SK-N-SH (cell line): ENCODE results near the gene VIM. TPM values are rescaled to one million over a fixed set of nuclear protein-coding genes. Genes with fewer than 3 reads are reported as not detected.

Experiments
- CTCF ChIA-PET: fragments of 300-600, 350-600 bp; formaldehyde crosslinking; extraction: SDS; loops from one replicate; lab custom pipeline; 2021; lab: Yijun Ruan, JAX
- POLR2A ChIA-PET: fragments of 350-600 bp; sonication (Branson Sonifier 250); formaldehyde crosslinking; extraction: SDS; loops from one replicate; lab custom pipeline; 2020; ENCODE audit warnings: antibody characterized with exemption, inconsistent platforms; lab: Yijun Ruan, JAX
- DNase-seq: peaks from one replicate; pipeline ENCODE4 v3.0.0; 2012
- H2AFZ ChIP-seq: fragments of 200-600 bp; sonication (generic); 2 replicates; pipeline ENCODE4 v1.8.1; 2016; ENCODE audit warnings: antibody characterized with exemption, mild to moderate bottlenecking, low read depth
- H3F3A ChIP-seq: fragments of 200-600 bp; sonication (generic); replicated peaks from 2 replicates; pipeline ENCODE3; 2016; ENCODE audit warnings: antibody characterized with exemption, mild to moderate bottlenecking; ENCODE audit not compliant: insufficient read depth
- H3K27ac ChIP-seq, 2 experiments: fragments of 200-500 bp in 1 of 2; fragments of 200-600 bp in 1 of 2; sonication (Bioruptor generic) in 1 of 2; sonication (generic), shearing (Covaris generic) in 1 of 2; 2 replicates each; pipeline versions ENCODE4 v1.5.1 to v1.6.1; 2014 to 2016; ENCODE audit warnings: low read depth in 2 of 2, inconsistent platforms in 1 of 2, low read length in 1 of 2, mild to moderate bottlenecking in 1 of 2, mixed read lengths in 1 of 2
- H3K27me3 ChIP-seq: fragments of 200-600 bp; sonication (generic), shearing (Covaris generic); 2 replicates; pipeline ENCODE4 v1.6.1; 2016; ENCODE audit warnings: mixed run types; ENCODE audit not compliant: insufficient read depth
- H3K36me3 ChIP-seq, 2 experiments: fragments of 200-500 bp in 1 of 2; fragments of 200-600 bp in 1 of 2; sonication (Bioruptor generic) in 1 of 2; sonication (generic) in 1 of 2; replicated peaks in 1 of 2; 2 replicates each; pipeline versions ENCODE3 to v1.5.1; 2014 to 2016; ENCODE audit warnings: low read length in 1 of 2, mild to moderate bottlenecking in 1 of 2; ENCODE audit not compliant: insufficient read depth in 2 of 2, control insufficient read depth in 1 of 2
- H3K4me1 ChIP-seq, 2 experiments: fragments of 200-500 bp in 1 of 2; fragments of 200-600 bp in 1 of 2; sonication (Bioruptor generic) in 1 of 2; sonication (generic), shearing (Covaris generic) in 1 of 2; 2 replicates each; pipeline versions ENCODE4 v1.5.1 to v1.6.1; 2014 to 2016; ENCODE audit warnings: low read depth in 1 of 2, low read length in 1 of 2, mixed run types in 1 of 2; ENCODE audit not compliant: insufficient read depth in 2 of 2, control insufficient read depth in 1 of 2
- H3K4me2 ChIP-seq: fragments of 200-600 bp; sonication (generic), shearing (Covaris generic); 2 replicates; pipeline ENCODE4 v1.6.1; 2017; ENCODE audit warnings: mixed run types
- H3K4me3 ChIP-seq, 2 experiments: fragments of 200-500 bp in 1 of 2; fragments of 200-600 bp in 1 of 2; sonication (Bioruptor generic) in 1 of 2; sonication (generic), shearing (Covaris generic) in 1 of 2; 2 replicates each; pipeline versions ENCODE4 v1.5.1 to v1.8.1; 2014 to 2016; ENCODE audit warnings: low read depth in 2 of 2, inconsistent platforms in 1 of 2, low read length in 1 of 2, mild to moderate bottlenecking in 1 of 2, mixed read lengths in 1 of 2, moderate library complexity in 1 of 2
- H3K79me2 ChIP-seq: fragments of 200-600 bp; sonication (generic); 2 replicates; pipeline ENCODE4 v1.8.1; 2017; ENCODE audit warnings: mild to moderate bottlenecking; ENCODE audit not compliant: insufficient read depth
- H3K9ac ChIP-seq: fragments of 200-600 bp; sonication (generic); 2 replicates; pipeline ENCODE4 v1.6.1; 2017; ENCODE audit warnings: mixed run types
- H3K9me2 ChIP-seq: fragments of 200-600 bp; sonication (generic); 2 replicates; pipeline ENCODE4 v1.6.1; 2017; ENCODE audit warnings: mixed run types
- H3K9me3 ChIP-seq: fragments of 200-600 bp; sonication (generic); 2 replicates; pipeline ENCODE4 v1.6.1; 2017; ENCODE audit warnings: mixed run types, mild to moderate bottlenecking, moderate library complexity
- H4K20me1 ChIP-seq: fragments of 200-600 bp; sonication (generic); 2 replicates; pipeline ENCODE4 v1.6.1; 2017; ENCODE audit warnings: mild to moderate bottlenecking, mixed run types; ENCODE audit not compliant: insufficient read depth
- CTCF ChIP-seq: fragments of 200-600 bp; sonication (generic); IDR thresholded peaks from 2 replicates; pipeline ENCODE4 v1.6.1; 2017; ENCODE audit warnings: antibody characterized with exemption, mild to moderate bottlenecking, moderate library complexity
- ELF1 ChIP-seq: IDR thresholded peaks from 2 replicates; pipeline ENCODE4 v1.4.0; 2012
- GABPA ChIP-seq: IDR thresholded peaks from 2 replicates; pipeline ENCODE4 v1.4.0; 2012; ENCODE audit warnings: low read depth, mild to moderate bottlenecking
- POLR2AphosphoS5 ChIP-seq: IDR thresholded peaks from 2 replicates; pipeline ENCODE4 v1.6.1; 2012; ENCODE audit warnings: low read depth, low read length
- RAD21 ChIP-seq: IDR thresholded peaks from 2 replicates; pipeline ENCODE4 v1.6.1; 2012; ENCODE audit warnings: mild to moderate bottlenecking, low read length
- RCOR1 ChIP-seq: fragments of 150-350 bp; IDR thresholded peaks from 2 replicates; pipeline ENCODE4 v1.6.1; 2017; ENCODE audit warnings: antibody characterized with exemption, low read length
- REST ChIP-seq: IDR thresholded peaks from 2 replicates; pipeline ENCODE4 v1.6.1; 2012; ENCODE audit warnings: mild to moderate bottlenecking, low read depth, low read length, moderate library complexity
- RFX5 ChIP-seq: IDR thresholded peaks from 2 replicates; pipeline ENCODE4 v1.6.1; 2012; ENCODE audit warnings: mild to moderate bottlenecking, improper control_type of control experiment, low read length
- SIN3A ChIP-seq: IDR thresholded peaks from 2 replicates; pipeline ENCODE4 v1.6.1; 2012; ENCODE audit warnings: low read depth, mild to moderate bottlenecking, low read length, moderate library complexity, borderline replicate concordance
- TAF1 ChIP-seq: IDR thresholded peaks from 2 replicates; pipeline ENCODE4 v1.6.1; 2012; ENCODE audit warnings: low read depth, mild to moderate bottlenecking, low read length, moderate library complexity, borderline replicate concordance
- WGBS: methylation state at CpG from one replicate; pipeline ENCODE4 v1.1.6; 2017; ENCODE audit warnings: low lambda C conversion rate; 5-methylcytosine and 5-hydroxymethylcytosine counted together
- polyA plus RNA-seq, 3 experiments: library from polyadenylated mRNA; depleted of rRNA; stranded (reverse); fragments of >200 nt; gene quantifications; 2 replicates each; pipeline ENCODE4 v1.2.3, GENCODE V29; 2012
- TF ChIP-seq, protein P1 (sequence below): IDR thresholded peaks from 2 replicates; pipeline ENCODE4 v1.4.0; 2012; ENCODE audit warnings: low read depth, borderline replicate concordance

Gene VIM
- polyA plus RNA-seq, 1 of the 3 experiments (the other 2 are of a cell fraction), result 5,016 TPM

GRCh38 chr10:17231788-17232187 is 3.7 kb downstream of the VIM start:
- Histone ChIP-seq H3K4me3 (peak overlapping the region; percentile 87 to 98; a peak in 3 of 4 replicates), H3K27ac (peak overlapping the region; percentile 82 to 98; a peak in 3 of 4 replicates), H3K4me2 (peak overlapping the region; percentile 88), H4K20me1 (peaks cover 76% of the 10 kb centered on the region), H3F3A (peaks cover 84% of the 10 kb centered on the region), H3K9me2 (no peaks in the 10 kb centered on the region), H2AFZ (no peak overlapping the region), H3K9ac (peak overlapping the region; percentile 100), H3K4me1 (peaks cover 0 to 20% of the 10 kb centered on the region in 2 experiments; a peak in 2 of 4 replicates), H3K36me3 (peaks cover 54 to 75% of the 10 kb centered on the region in 2 experiments), H3K27me3 (no peaks in the 10 kb centered on the region), H3K9me3 (no peaks in the 10 kb centered on the region), H3K79me2 (peaks cover 77% of the 10 kb centered on the region)
- no peak for TF ChIP-seq RFX5
- TF ChIP-seq CTCF, result no peak
- no peak for TF ChIP-seq SIN3A
- TF ChIP-seq TAF1, result no peak
- TF ChIP-seq, protein P1, sequence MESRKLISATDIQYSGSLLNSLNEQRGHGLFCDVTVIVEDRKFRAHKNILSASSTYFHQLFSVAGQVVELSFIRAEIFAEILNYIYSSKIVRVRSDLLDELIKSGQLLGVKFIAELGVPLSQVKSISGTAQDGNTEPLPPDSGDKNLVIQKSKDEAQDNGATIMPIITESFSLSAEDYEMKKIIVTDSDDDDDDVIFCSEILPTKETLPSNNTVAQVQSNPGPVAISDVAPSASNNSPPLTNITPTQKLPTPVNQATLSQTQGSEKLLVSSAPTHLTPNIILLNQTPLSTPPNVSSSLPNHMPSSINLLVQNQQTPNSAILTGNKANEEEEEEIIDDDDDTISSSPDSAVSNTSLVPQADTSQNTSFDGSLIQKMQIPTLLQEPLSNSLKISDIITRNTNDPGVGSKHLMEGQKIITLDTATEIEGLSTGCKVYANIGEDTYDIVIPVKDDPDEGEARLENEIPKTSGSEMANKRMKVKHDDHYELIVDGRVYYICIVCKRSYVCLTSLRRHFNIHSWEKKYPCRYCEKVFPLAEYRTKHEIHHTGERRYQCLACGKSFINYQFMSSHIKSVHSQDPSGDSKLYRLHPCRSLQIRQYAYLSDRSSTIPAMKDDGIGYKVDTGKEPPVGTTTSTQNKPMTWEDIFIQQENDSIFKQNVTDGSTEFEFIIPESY, result no peak
- TF ChIP-seq POLR2AphosphoS5, result no peak
- TF ChIP-seq GABPA, result no peak
- TF ChIP-seq RAD21, result no peak
- TF ChIP-seq RCOR1, result no peak
- no peak for TF ChIP-seq REST
- no peak; the same call in 1 of the 2 replicates for TF ChIP-seq ELF1
- WGBS, result 27% methylated on average over 1 of the region's 1 CpG
- ChIA-PET POLR2A (no interaction called here), CTCF (interaction anchor here (1.3 to 2.7 kb wide), 6 partner anchors 11 to 404 kb away, joined by 3 to 26 read pairs (median 4); no protein-coding TSS in a partner anchor)
- no peak for DNase-seq
